Hindlimb muscle (tissue), 1 donor: ENCODE measurements around the gene HIVEP3. TPM values are rescaled to one million over a fixed set of nuclear protein-coding genes. Genes with fewer than 3 reads are reported as not detected.

Experiments used
- DNase-seq: peaks from one replicate; pipeline ENCODE4 v3.0.0-alpha.2; 2013
- polyA plus RNA-seq: library from polyadenylated mRNA; unstranded; fragments of 120-200 nt; gene quantifications from one replicate; pipeline ENCODE4 v1.2.1, GENCODE V29; 2013; ENCODE audit not compliant: insufficient read length

HIVEP3 gene
- polyA plus RNA-seq, 1 donor: 3.1 TPM

GRCh38 chr1:41480204-41481108 lies 438.3 kb downstream of the HIVEP3 start:
- DNase-seq: no peak

GRCh38 chr1:41479808-41480160 lies 438.9 kb downstream of the HIVEP3 start:
- no peak for DNase-seq

DNA sequence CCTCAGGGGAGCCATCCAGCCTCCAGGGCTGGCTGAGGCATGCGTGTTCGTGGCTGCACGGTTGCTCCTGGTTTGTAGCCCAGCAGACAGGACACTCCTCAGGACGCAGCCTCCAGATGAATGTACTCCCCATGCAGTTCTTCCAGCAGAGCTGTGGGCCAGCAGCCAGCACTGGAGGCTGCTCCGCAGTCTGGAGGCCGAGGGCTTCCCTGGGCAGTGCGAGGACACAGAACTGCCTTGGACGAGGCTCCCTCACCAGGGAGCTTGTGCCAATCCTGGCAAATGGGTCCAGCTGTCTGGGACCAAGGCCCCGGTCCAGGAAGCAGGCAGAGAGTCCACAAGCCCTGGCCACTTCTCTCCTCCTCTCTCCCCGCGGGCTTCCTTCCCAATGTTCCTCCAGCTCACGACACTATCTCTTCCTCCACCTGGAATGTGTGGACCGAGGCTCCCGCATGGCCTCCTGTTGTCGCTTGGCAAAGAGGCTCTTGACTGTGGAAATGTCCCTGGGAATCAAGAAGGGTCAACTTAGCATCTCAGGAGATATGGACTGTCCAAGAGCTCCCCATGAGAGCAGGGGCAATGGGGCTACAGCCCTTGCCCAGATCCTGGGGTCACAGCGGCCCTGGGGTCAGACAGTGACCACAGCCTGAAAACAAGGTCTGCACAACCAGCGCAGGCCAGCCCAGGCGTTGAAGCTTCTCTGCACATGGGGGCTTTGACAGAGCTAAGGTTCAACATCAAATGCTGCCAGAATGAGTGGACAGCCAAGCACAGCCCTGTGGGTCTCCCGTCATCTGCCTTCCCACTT lies 439.5 kb downstream of the HIVEP3 start:
- peak; percentile 68 for DNase-seq

DNA sequence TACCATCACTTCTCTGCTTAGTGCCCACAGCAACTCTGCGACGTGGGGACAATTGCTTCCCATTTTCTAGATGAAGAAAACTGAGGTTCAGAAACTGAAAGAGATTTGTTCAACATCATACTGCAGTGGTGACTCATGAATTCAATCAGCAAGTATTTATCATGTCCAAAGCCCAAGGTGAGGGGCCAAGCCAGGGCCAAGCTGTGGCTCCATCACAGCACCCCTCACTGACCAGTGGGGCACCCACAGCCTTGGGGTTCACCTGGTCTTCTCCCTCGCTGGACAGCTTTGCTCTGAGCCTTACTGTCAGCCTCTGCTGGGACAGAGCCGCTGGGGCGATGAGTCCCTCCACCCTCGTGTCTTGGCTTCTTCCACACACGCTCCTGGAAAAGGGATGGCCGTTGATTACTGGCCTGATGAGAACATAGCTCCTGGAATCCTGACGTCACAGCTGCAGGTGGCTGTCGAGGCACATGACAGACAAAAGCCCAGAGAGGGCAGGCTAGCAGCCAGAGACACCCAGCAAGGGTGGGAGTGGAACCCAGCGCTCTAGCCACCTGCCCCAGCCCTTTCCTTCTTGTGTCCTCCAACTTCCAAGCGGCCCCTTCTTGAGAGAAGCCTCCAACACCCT lies 440.5 kb downstream of the HIVEP3 start:
- DNase-seq: no peak

- no peak for DNase-seq
Observed at GRCh38 chr1:41476807-41477361, 441.8 kb downstream of the HIVEP3 start.

- DNase-seq: no peak
Observed at GRCh38 chr1:41475859-41476567, 442.7 kb downstream of the HIVEP3 start.

- no peak for DNase-seq
Observed at GRCh38 chr1:41475346-41475745, 443.4 kb downstream of the HIVEP3 start.

GRCh38 chr1:41474490-41475271 lies 444.0 kb downstream of the HIVEP3 start:
- no peak for DNase-seq

DNA sequence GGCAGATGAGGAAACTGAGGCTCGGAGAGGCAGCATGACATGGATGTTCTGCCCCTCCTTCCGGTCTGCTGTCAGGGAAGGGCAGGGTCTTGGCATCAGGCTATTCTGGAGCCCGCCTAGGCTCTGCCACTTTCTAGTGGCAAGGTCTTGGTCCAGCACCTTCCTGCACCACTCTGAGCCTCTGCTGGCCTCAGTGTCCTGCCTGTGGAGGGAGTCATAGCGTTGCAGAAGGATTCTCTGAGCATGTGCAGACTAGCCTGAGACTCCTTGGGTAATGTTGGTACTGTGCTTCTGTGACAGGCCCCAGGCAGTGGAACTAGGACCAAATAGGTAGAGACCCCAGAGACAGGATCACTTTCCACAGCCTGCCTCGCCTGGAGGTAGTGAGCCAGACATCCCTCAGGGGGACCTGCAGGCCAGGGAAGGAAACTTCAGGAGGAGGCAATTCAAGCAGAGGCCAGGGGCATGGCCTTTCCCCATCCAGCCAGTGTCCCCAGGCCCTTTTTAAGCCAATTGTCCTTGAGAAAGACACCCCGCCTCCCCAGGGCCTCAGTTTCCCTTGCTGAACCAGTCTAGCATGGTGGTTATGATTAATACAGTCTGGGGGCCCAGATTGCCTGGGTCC lies 444.9 kb downstream of the HIVEP3 start:
- no peak for DNase-seq

GRCh38 chr1:41471658-41472057 lies 447.1 kb downstream of the HIVEP3 start:
- no peak for DNase-seq

- DNase-seq: no peak
Observed at GRCh38 chr1:41469706-41470105, 449.0 kb downstream of the HIVEP3 start.

GRCh38 chr1:41468122-41468762 lies 450.5 kb downstream of the HIVEP3 start:
- DNase-seq: no peak

DNA sequence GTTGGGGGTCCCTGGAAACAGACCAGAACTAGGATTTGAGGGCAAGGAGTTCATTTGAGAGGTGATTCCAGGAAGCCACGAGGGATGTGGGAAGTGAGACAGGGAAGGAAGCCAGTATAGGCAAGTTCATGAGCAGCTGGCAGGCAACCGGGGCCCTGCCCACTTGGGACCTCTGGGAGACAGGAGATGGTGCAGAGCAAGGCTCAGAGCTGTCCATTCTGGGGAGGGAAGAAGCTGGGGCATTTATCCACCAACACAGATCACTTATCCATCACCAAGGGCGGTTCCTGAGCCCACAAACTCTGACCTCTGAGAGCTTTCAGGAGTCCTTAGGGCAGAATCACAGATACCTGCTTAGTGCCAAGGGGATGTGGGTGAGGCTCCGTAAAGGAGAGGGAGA lies 451.0 kb downstream of the HIVEP3 start:
- no peak for DNase-seq

DNA sequence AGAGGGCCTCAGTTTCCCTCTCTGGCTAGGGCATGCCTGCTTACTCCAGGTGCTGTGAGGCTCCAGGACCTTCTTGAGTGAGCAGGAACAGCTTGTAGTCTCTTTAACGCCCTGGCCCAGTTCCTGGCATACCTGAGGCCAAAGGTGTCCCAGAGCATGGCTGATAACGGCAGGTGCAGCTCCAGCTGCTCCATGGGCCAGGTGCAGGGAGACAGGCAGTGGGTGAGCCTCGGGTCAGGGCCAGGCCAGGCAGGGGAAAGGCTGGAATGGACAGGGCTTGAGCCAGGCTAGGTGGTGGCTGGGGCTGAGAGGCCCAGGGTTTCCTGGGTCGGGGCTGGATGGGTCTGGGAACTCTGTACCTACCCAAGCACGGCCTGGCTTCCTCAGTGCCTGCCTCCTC lies 452.6 kb downstream of the HIVEP3 start:
- no peak for DNase-seq

DNA sequence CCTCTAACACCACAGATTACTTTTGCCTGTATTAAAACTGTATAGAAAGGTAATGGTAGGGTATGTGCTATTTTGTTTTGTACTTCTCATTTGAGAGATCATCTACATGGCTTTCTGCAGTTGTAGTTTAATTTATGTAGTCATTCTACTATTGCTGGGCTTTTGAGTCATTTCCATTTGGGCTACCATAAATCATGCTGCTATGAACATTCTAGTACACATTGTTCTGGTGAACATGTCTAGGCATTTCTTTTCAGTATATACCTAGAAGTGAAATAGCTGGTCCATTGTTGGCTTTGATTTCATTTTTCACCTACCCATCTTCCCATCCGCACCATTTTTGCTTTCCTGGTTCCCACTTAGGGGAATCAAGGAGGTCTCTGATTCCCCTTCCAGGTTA lies 453.0 kb downstream of the HIVEP3 start:
- DNase-seq: no peak

GRCh38 chr1:41464885-41465284 lies 453.8 kb downstream of the HIVEP3 start:
- no peak for DNase-seq

- DNase-seq: no peak
Observed at GRCh38 chr1:41463516-41463915, 455.2 kb downstream of the HIVEP3 start.

DNA sequence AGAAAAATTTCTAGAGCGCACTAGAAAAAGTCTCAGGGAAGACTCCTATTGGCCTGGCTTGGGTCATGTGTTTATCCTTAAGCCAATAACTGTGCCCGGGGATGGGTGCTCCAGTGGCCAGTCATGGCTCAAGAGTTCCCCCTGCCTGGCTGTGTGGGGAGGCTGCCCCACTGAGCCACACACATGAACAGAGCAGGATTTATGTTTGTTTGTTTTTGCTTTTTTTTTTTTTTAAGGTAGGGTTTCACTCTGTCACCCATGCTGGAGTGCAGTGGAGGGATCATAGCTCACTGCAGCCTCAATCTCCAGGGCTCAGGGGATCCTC lies 456.1 kb downstream of the HIVEP3 start:
- DNase-seq: no peak

GRCh38 chr1:41461790-41462679 lies 456.7 kb downstream of the HIVEP3 start:
- no peak for DNase-seq
